Esophagus muscularis mucosa (tissue), 4 donors: Measurements from ENCODE around the gene SHROOM4.

Experiments used
- CTCF ChIP-seq, 3 experiments: fragments of 200-600 bp in 2 of 3; fragments of 450-650 bp in 1 of 3; sonication (generic) in 2 of 3; IDR thresholded peaks; one replicate each; pipeline ENCODE4 v1.5.1; 2017 to 2019; ENCODE audit warnings: antibody characterized with exemption in 3 of 3, mild to moderate bottlenecking in 2 of 3, moderate library complexity in 1 of 3
- EP300 ChIP-seq: sonication (generic); formaldehyde crosslinking; IDR thresholded peaks from one replicate; pipeline ENCODE4 v1.6.1; 2017; ENCODE audit warnings: antibody characterized with exemption
- POLR2A ChIP-seq: fragments of 450-650 bp; IDR thresholded peaks from one replicate; pipeline ENCODE4 v1.6.1; 2017; ENCODE audit warnings: antibody characterized with exemption, moderate library complexity, mild to moderate bottlenecking, low read depth
- POLR2AphosphoS5 ChIP-seq, 2 donors: sonication (generic); formaldehyde crosslinking; IDR thresholded peaks; one replicate each; pipeline ENCODE4 v1.6.1; 2017; ENCODE audit warnings: antibody characterized with exemption in 2 of 2

- TF ChIP-seq CTCF (IDR thresholded peaks at IDR 0.05), result no peak
- TF ChIP-seq POLR2A, result no peak
- TF ChIP-seq EP300, result no peak
- no peak for TF ChIP-seq POLR2AphosphoS5 (IDR thresholded peaks at IDR 0.05)
Observed at GRCh38 chrX:50635817-50636365, 178.1 kb downstream of the SHROOM4 start.
